Thyroid gland (tissue), 4 donors: Measurements from ENCODE around the gene ITCH.

Source experiments
- CTCF ChIP-seq, 6 experiments: fragments of 200-600 bp in 3 of 6; fragments of 450-650 bp in 3 of 6; sonication (generic) in 3 of 6; IDR thresholded peaks; one replicate each; pipeline ENCODE4 v1.5.1; 2016 to 2019; ENCODE audit warnings: antibody characterized with exemption in 6 of 6, mild to moderate bottlenecking in 2 of 6, inconsistent platforms in 1 of 6, moderate library complexity in 1 of 6
- POLR2A ChIP-seq, 2 donors: fragments of 450-650 bp; IDR thresholded peaks; one replicate each; pipeline ENCODE4 v1.6.1; 2017; ENCODE audit warnings: antibody characterized with exemption in 2 of 2, mild to moderate bottlenecking in 2 of 2, moderate library complexity in 1 of 2

GRCh38 chr20:34401741-34402455 lies 38.8 kb downstream of the ITCH start:
- TF ChIP-seq CTCF (IDR thresholded peaks at IDR 0.05) (no peak), POLR2A (IDR thresholded peaks at IDR 0.05) (no peak)
